HG03025 (cell line): ENCODE data around the gene UFD1.
"Not testable (repeated sequence)": the region's sequence is repeated elsewhere in the genome, so short reads cannot be mapped to it uniquely, and the experiment has no call there.

Experiments used
- ATAC-seq: cut with Tn5 transposase; IDR thresholded peaks from one replicate; pipeline ENCODE4 v1.9.1; 2021; ENCODE audit warnings: mild to moderate bottlenecking, moderate library complexity; ENCODE audit not compliant: unreplicated experiment, low FRiP score

The UFD1 gene

DNA sequence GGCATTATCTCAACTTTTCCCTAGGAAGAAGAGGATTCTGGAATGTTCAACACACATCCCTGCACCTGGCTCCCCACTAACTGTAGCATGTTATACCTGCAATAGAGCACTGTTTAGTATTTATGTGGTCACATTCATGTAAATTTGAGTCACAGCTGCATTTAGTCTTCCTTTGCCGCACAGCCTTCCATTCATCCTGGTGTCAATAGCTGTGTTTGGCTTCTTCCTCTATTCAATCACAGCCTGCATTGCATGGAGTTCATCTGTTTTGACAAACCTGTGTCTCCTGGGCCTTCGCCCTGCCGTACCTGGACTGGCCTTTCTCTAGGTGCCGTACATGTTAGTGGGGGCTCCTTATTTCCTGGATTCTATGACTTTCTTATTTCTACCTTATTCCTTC lies 27.4 kb downstream of the UFD1 start:
- no peak for ATAC-seq

DNA sequence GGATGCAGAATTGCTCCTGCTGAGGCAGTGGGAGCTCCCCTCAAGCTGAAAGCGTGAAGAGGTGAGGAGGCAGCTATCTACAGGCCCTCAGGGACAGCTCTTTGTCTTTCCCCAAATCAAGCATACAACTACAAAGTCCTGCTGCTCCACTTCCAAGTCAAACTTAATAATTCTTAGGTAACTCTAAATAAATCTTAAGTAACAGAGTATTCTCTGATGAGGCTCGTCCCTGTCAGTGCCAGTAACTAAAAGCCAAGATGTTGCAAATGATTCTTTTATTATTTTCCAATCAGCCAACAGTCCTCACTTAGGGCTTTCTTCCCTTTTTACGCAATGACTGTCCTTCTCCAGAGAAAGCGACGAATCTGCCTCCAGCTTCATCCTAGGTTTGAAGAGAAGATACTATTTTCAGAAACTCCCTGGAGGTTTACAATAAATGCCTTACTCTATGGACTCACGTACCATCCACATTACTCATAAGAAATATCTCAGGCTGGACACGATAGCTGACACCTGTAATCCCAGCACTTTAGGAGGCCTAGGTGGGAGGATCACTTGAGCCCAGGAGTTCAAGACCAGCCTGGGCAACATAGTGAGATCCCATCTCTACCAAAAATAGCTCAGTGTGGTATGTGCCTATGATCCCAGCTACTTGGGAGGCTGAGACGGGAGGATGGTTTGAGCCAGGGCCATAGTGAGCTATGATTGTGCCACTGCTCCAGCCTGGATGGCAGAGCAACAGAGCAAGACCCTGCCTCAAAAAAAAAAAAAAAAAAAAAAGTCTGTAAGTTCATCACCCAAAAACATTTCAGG lies 28.4 kb downstream of the UFD1 start:
- ATAC-seq, result no peak

DNA sequence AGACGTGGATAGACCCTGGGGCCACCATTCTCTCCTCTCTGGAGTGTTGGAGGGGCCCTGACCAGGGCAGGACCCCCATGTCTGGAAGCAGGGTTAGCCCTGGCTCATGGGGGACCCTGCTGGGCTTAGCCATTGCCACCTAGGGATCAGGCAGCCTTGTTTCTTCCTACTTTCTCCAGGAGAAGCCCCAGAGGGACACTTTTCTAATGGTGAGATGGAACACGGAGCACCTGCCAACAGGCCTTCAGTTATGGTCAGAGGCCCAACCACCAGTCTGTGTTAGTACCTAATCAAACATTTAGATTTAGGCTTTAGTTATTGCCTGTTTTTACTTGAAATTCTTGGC lies 29.6 kb downstream of the UFD1 start:
- ATAC-seq, result no peak

DNA sequence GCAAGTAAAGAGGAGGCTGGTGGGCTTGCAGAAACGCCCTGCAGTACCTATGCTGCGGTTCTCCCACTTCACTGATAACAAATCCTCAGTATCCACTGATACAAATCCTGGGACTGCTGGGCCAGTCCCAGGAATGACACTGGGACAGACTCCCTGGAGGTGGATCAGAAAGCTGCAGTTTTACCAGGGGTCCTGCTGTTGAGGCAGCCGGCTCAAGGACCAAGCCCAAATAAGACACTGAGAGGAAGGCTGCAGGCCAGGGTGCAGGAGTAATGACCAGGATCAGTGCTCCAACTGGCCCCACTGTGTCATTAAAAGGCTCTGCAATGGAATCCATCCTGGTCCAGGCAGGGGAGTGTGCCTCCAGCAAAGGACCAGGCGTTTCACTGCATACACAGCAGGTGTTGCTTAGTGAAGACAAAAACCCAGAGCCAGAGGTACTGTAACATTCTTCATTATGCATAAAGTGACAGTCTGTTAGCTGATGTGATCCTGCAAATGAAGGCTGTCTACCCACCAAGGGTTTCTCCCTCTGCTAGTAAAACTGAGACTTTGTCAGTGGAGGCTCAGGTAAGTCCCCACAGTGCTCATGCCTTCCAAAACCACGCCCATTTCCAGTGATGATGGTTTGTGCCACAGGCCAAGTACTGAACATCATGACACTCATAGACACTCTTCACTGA lies 30.1 kb downstream of the UFD1 start:
- no peak for ATAC-seq

DNA sequence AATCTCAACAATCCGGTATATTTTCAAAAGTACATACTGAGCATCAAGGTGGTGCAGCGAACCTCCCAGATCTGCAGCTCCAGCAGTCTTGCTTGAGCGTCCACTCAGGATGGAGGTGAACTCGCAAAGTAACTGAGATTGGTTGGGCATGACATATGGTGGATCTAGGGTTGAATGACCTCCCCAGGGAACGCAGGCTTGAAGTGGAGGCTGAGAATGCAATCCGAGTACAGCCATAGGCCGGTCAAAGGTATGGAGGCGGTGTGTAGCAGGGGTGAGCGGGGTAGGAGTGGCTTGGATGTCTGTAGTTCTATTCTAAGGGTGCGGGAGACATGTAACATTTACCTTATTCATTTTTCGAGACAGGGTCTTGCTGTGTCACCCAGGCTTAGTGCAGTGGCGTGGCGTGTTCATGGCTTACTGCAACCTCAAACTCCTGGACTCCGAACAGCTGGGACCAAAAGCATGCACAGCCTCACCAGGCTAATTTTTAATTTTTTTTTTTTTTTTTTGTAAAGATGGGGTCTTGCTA lies 30.9 kb downstream of the UFD1 start:
- ATAC-seq, result peak; percentile 18

DNA sequence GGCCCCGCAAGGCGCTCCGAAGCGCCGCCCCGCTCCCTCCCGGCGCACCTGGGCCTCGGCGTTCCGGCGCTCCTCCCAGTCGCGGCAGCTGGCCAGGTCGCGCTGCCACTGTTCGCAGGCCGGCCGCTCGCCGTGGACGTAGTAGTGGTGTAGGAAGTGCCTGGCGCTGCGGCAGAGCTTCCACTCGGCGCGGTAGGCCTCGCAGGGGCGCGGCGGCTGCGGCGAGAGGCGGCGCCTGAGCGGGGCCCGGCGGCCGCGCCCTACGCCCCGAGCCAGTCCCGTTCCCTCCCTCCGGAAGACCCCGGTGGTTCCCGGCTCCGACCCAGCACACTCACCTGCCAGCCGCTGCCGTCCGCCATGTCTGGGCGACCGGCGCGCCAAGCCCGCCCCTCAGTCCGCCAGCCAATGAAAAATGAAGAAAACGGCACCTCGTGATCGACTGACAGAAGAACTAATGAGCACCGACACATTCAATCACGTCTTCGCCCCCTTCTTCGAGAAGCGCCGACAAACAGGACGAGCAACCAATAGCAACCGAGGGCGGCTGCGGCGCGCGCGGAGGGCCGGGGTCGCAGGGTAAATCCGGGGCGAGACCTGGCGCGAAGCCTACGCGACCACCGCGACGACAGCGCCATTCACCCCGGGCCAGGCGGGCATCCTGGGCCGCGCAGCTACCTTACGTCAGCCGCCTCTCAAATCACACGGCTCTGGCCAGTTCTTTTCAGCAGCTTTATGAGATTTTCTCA lies 31.5 kb downstream of the UFD1 start, which contains the start of gene C22orf39:
C22orf39 (minus strand) TSS at position 382 of the 746 bp plus-strand sequence; CDS start at position 359, 23 bp downstream.
- ATAC-seq, result peak; percentile 66

DNA sequence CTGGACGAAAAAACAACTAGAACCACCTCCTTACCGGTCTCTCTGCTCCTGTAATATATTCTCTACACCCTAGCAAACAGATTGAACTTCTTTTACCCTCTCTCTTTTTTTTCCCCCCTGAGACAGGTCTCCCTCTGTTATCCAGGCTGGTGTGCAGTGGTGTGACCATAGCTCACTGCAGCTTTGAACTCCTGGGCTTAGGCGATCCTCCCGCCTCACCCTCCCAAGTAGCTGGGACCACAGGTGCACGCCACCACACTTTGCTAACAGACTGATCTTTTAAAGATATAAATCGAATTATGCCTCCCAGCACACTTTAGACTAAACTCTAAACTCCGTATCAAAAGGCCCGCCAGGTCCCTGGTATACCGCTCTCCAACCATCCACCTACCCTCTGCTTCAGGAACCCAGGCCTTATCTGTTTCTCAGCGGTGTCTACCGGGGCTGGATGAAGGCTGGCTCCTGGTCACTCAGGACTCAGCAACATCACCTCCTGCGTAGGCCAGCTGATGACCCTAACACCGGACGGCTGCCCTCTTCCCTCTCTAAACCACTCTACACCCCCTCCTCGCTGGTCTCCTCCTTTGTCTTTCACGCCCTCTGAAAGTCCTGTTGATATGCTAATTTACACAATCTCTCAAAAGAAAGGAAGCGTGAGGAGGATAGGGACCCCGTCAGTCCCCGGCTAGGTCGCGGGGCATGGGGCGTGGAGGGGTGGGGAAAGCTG lies 32.2 kb downstream of the UFD1 start:
- ATAC-seq, result no peak

DNA sequence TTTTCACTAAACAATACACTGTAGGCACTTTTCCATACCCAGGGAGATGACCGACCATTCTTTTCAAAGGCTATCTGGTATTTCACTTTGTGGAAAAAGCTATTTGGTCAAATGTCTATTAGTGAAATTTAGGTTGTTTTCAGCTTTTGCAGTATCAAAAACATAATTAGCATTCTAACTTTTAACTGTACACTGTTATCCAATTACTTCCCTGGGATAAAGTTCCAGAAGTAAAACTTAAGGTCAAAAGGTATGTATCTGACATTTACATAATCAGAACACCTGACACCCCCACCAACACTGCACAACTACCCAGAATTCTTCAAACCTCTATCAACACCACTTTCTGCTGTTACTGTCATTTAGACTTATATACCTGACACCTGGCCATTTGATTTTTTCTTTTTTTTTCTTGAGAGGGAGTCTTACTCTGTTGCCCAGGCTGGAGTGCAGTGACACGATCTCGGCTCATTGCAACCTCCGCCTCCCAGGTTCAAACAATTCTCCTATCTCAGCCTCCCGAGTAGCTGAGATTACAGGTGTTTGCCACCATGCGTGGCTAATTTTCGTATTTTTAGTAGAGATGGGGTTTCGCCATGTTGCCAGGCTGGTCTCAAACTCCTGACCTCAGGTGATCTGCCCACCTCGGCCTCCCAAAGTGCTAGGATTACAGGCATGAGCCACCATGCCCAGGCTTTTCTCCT lies 33.6 kb downstream of the UFD1 start:
- not testable (repeated sequence) for ATAC-seq

DNA sequence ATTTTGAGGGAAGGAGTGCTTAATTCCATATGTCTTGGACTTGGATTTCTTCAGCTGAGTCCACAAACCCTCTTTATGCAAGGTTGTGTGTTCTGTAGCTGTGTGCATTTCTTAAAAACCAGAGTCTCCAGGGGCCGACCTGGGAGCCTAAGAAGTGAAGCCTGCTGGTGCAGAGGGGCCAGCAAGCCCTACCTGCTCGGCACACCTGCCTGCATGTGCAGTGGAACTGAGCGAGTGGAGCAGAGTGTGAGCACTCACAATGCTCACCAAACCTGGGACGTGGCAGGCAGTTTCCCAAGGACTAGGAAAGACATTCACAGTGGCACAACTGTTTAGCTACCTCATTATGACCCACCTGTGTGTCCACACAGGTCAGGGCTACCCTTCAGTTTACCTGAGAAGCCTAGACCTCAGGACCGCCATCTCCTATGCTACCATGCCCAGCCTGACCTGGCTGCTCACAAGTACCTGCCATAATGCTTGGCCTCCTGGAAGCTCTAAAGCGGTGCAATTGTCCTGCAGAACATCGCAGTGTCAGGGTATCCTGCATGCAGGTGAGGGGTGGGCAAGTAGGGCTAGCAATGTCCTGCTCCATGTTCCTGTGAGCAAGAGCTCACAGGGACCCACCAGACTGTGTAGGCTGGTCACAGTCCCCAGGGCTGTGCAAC lies 35.3 kb downstream of the UFD1 start:
- no peak for ATAC-seq

DNA sequence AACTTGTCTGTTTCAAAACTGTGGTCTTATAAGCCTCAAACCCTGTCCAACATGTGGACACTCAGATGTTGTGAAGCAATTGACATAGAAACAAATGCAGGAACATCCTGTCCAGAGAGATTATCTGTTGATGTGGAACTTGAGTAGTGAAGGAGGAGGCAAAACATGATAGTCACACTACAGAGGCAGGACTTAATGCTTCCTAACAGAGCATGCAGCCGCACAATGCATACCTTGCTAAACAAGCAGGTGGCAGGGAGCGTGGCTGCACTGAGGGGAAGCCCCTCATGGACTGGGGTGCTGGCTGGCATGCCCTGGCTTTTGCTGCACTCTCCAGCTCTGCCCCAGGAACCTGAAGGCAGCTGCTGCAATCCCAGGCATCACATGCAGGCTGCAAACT lies 36.8 kb downstream of the UFD1 start:
- no peak for ATAC-seq

DNA sequence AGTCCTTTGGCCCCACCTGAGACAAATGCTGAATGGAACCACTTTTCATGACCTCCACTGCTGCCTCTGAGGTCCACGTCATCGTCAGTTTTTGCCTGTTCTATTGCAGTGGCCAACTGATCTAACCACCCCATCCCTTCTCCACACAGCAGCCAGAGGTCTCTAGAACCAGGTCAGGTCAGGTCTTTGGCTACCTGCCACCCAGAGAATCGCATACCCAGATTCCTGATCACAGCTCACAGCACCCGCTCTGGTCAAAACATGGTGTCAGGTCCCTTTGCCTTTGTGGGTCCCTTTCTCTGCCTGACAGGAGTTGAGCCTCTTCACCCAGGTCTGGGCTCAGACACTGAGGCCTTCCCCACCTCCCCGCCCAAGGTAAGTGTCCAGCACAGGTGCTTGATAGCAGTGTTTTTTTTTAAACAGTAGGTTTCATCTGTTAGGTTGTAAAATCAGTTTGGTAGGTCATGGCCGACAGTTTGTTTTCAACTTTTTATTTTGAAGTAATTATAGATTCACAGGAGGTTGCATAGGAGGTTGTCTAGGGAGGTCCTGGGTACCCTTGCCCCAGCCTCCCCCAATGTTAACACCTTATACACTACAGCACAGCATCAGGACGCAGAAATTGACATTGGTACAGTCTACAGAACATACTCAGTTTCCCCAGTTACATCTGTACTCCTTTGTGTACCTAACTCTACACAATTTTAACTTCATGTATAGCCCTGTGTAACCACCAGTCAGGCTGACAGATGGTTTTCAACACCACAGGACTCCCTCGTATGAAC lies 38.4 kb downstream of the UFD1 start:
- ATAC-seq, result no peak

DNA sequence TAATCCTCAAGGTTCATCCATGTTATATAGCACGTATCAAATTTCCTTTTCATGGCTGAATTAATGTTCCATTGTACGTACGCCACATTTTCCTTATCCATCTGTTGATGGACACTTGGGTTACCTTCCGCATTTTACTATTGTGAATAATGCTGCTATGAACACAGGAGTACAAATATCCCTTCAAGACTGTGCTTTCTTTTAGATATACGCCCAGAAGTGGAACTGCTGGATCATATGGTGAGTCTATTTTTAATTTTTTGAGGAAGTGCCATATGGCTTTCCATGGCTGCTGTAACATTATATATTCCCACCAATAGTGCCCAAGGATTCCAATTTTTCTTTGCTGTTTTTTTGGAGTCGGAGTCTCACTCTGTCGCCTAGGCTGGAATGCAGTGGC lies 40.7 kb downstream of the UFD1 start:
- no peak for ATAC-seq

DNA sequence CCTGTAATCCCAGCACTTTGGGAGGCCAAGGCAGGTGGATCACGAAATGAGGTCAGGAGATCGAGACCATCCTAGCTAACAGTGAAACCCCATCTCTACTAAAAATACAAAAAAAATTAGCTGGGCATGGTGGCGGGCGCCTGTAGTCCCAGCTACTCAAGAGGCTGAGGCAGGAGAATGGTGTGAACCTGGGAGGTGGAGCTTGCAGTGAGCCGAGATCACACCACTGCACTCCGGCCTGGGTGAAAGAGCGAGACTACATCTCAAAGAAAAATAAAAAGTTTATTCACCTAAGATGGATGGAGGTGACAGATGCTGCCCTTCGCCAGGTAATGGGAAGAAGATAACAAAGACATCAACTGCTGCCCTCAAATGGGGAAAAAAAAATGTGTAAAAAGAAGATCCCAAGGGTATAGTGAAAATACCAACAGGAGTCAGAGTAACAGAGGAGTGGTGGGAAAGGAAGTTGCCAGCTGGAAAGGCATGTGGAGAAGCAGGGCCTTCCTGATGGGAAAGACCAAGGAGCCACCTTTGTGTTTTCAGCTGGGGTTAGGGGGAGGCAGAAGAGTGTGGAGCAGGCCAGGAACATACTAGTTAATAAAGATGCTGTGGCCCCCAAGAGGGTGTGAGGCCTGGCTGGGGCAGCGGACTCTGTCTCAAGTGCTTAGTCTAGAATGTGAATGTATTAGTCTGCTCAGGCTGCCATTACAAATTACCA lies 42.4 kb downstream of the UFD1 start:
- not testable (repeated sequence) for ATAC-seq

DNA sequence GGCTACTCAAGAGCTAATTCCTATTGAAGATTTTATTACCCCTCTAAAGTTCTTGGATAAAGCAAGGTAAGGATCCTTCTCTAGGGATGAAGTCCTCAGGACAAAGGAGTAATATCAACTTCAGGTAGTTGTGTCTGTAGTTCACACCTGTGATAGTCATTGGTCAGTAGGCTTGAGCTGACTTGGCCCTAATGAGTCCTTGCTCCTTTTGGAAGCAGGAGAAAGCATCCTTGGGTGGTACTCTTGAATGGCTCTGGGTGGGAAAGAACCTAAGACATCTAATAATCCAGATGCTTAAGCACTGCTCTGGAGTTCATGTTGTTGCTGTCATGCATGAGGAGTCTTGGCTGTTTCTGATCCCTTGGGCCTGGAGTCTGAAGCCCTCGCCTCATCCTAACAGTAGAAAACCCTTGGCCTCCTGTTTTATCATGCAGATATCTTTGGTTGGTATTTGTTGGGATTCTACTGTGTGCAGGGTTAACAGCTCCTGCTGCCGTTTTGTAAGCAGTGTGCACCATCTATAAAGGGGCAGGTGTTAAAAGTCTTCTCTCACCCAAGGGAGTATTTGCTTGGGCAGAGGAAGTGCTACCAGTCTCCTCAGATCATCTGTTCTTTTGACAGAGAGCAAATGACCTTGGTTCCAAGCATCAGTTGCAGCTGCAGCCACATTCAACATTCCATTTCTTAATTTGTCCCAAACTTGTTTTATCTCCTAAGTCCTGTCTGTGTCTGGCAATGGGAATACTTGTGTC lies 44.0 kb downstream of the UFD1 start:
- no peak for ATAC-seq

DNA sequence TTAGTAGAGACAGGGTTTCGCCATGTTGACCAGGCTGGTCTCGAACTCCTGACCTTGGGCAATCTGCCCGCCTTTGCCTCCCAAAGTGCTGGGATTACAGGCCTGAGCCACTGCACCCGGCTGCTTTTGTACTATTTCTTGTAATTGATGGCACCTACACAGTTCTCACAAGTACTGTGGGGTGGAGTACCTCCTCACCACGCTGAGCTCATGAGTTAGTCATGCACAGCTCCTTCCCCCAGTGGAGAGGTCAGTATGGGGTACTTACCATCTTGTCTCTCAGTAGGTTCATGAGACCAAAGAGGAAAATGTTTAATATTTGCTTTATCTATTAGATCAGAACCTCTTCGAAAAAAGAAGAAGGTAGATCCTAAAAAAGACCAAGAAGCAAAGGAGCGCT lies 44.6 kb downstream of the UFD1 start:
- ATAC-seq, result no peak

DNA sequence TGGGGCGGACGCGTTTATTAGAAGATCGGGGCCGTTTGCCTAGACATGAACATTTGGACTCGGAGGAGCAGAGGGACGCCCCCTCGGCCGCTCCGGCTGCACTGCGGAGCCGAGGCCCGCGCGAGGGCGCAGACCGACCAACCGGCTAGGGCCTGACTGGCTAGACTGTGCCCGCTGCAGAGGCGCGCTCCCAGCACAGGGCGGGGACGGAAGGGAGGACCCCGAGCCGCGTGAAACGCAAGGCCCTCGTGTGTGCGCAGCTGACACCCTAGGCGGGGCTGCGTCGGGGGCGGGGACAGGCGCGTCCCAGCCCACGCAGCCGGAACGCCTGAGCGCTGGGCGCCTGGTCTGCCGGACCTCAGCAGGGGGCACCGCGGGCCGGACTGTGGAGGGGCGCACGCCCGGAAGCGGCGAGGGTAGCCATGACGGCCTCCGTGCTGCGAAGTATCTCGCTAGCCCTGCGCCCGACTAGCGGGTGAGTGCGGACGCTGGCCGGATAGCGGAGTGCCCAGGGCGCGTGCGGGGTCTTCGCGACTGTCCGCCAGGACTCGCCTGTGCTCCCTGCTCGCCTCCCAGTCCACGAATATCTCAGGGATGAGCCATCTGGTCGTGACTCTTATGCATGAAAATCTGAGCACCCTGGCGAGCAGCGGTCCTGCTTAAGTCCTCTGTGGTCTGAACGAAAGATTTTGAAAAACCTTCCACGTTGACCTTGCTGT lies 46.7 kb downstream of the UFD1 start, which contains the start of gene MRPL40:
MRPL40 (plus strand) TSS at position 413 of the 719 bp plus-strand sequence; CDS start at position 423, 10 bp downstream.
- ATAC-seq, result peak; percentile 66
